Mesenteric fat pad (tissue), 1 donor: ENCODE measurements around the gene PCDHGA12. TPM values are rescaled to one million over a fixed set of nuclear protein-coding genes. Genes with fewer than 3 reads are reported as not detected.

Experiments
- DNase-seq: peaks from one replicate; pipeline ENCODE4 v3.0.0-alpha.2; 2020; ENCODE audit warnings: low spot score
- total RNA-seq: library from RNA; stranded (reverse); fragmentation: NEBNext Ultra II Directional; extraction: Animal tissue kit (Norgen Biotek cat#: 25700); gene quantifications from one replicate; pipeline ENCODE4 v1.2.1, GENCODE V29; 2021
- donor health status: DM: yes; HTN: yes; CAD: no.

The PCDHGA12 gene
- total RNA-seq, 1 donor from 2014 or later: 4.6 TPM

DNA sequence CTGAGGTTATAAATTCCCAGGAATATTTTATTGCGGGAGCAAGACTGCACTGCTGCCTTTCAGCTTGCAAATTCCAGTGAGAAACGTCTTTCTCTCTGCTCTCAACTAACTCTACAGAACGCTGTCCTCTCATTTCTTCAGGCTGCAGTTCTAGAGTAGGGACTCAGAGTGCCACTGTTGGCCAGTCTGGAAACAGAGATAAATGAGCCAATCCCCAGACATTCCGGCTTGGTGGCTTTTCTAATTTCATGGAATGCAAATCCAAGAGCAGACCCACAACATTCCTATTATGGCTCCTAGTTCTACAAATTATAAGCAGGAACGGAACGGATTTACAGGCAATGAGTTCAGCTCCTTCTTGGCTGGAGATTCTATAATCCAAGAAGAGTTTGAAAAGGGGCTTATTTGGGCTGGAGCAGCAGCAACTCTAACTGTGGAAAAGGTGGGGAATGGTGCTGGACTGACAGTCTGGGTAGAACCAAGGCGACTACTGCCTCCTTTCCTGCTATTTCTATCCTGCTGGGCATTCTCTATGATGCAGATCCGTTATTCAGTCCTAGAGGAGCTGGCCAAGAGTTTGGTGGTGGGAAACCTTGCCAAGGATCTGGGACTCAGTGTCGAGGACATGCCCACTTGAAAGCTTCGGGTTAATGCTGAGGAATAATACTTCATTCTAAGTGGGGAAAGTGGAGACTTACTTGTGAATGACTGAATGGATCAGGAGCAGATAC is 9.3 kb downstream of the PCDHGA12 start:
- no peak for DNase-seq

DNA sequence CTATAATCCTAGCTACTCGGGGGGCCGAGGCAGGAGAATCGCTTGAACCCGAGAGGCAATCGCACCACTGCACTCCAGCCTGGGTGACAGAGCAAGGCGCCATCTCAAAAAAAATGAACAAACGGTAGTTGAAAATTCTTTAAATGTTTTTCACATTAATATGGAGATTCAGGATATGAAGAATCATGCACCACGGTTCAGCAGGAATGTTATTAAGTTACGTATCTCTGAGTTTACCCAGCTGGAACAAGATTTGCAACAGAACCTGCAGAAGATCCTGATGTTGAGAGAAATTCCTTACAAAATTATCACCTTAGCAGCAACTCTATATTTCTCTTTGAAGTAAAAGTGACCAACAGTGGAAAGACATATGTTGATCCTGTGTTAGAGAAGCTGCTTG is 10.0 kb downstream of the PCDHGA12 start:
- no peak for DNase-seq

DNA sequence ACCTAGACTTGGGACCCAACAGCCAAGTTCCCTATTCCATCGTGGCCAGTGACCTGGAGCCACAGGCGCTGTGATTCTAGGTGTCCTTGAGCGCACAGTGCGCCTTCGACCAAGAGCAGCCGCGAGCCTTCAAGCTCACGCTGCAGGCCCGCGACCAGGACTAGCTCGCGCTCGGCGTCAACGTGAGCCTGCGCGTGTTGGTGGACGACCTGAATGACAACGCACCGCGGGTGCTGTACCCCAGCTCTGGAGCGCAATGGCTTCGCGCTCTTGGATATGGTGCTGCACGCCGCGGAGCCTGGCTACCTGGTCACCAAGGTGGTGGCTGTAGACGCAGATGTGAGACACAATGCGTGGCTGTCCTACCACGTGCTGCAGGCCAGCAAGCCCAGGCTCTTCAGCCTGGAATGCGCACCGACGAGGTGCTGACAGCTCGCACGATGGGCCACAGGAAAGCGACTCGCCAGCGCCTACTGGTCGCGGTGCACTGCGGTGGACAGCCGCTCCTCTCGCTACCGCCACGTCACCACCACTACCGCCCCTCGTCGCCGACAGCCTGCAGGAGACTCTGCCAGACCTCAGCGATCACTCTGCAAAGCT is 11.4 kb downstream of the PCDHGA12 start:
- no peak for DNase-seq

DNA sequence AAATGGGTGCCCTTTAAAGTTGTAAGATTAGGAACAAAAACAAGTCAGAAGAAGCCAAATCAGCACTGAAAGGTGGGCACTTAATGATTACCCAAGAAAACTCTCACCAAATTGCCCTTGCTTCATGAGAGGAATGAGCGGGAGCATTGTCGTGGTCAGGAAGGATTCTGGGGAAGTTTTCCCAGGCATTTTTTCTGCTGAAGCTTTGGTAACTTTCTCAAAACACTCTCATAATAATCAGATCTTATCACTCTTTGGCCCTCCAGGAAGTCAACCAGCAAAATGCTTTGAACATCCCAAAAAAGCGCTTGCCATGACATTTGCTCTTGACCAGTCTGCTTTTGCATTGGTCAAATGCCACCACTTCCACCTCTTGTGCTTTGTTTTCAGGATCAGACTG is 35.0 kb downstream of the PCDHGA12 start:
- no peak for DNase-seq

DNA sequence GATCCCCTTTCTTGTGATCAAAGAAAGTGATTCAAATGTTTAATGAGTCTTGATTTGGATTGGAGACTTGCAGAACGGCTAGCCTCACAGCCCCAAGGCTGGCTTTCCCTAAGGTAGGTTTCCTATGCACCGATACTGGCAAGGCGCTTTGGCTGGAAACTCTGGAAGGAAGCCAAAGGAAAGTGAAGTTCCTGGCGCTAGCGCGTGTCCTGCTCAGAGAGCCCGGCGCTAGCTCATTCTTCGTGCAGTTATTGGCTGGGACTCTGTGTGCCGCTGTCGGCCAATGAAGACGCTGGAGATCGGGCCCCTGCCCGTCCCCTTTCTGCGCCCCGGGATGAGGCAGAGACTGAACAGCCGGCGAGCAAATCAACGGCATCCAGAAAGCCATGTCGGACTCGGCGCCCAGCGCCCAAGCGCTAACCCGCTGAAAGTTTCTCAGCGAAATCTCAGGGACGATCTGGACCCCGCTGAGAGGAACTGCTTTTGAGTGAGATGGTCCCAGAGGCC is 45.4 kb downstream of the PCDHGA12 start, which contains the start of gene PCDHGC3:
PCDHGC3 (plus strand) TSS at position 342 of the 507 bp plus-strand sequence; CDS start at position 493, 151 bp downstream.
- peak; percentile 94 for DNase-seq

DNA sequence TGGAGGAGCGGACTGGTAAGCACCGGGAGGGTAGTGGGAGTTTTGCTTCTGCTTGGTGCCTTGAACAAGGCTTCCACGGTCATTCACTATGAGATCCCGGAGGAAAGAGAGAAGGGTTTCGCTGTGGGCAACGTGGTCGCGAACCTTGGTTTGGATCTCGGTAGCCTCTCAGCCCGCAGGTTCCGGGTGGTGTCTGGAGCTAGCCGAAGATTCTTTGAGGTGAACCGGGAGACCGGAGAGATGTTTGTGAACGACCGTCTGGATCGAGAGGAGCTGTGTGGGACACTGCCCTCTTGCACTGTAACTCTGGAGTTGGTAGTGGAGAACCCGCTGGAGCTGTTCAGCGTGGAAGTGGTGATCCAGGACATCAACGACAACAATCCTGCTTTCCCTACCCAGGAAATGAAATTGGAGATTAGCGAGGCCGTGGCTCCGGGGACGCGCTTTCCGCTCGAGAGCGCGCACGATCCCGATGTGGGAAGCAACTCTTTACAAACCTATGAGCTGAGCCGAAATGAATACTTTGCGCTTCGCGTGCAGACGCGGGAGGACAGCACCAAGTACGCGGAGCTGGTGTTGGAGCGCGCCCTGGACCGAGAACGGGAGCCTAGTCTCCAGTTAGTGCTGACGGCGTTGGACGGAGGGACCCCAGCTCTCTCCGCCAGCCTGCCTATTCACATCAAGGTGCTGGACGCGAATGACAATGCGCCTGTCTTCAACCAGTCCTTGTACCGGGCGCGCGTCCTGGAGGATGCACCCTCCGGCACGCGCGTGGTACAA is 46.0 kb downstream of the PCDHGA12 start:
- no peak for DNase-seq

DNA sequence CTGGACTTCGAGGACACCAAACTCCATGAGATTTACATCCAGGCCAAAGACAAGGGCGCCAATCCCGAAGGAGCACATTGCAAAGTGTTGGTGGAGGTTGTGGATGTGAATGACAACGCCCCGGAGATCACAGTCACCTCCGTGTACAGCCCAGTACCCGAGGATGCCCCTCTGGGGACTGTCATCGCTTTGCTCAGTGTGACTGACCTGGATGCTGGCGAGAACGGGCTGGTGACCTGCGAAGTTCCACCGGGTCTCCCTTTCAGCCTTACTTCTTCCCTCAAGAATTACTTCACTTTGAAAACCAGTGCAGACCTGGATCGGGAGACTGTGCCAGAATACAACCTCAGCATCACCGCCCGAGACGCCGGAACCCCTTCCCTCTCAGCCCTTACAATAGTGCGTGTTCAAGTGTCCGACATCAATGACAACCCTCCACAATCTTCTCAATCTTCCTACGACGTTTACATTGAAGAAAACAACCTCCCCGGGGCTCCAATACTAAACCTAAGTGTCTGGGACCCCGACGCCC is 46.8 kb downstream of the PCDHGA12 start:
- no peak for DNase-seq

DNA sequence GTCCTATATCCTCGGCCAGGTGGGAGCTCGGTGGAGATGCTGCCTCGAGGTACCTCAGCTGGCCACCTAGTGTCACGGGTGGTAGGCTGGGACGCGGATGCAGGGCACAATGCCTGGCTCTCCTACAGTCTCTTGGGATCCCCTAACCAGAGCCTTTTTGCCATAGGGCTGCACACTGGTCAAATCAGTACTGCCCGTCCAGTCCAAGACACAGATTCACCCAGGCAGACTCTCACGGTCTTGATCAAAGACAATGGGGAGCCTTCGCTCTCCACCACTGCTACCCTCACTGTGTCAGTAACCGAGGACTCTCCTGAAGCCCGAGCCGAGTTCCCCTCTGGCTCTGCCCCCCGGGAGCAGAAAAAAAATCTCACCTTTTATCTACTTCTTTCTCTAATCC is 47.5 kb downstream of the PCDHGA12 start:
- DNase-seq: no peak

DNA sequence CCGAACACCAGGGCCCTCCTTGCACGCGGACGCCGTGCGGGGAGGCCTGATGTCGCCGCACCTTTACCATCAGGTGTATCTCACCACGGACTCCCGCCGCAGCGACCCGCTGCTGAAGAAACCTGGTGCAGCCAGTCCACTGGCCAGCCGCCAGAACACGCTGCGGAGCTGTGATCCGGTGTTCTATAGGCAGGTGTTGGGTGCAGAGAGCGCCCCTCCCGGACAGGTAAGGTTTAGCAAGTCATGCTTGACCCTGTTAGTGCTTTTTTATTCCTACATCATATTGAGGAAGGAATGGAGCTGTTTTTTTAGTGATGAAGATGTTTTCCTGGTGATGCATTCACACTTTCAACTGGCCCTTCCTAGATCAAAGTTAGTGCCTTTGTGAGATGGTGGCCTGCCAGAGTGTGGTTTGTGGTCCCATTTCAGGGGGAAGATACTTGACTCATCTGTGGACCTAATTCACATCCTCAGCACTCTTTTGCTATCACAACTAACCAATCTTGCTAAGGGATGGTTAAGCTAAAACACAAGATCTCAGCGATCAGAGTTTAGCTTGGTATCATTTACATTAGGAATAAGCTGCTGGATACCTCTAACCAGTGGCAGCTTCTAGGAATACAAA is 48.1 kb downstream of the PCDHGA12 start:
- DNase-seq: no peak

DNA sequence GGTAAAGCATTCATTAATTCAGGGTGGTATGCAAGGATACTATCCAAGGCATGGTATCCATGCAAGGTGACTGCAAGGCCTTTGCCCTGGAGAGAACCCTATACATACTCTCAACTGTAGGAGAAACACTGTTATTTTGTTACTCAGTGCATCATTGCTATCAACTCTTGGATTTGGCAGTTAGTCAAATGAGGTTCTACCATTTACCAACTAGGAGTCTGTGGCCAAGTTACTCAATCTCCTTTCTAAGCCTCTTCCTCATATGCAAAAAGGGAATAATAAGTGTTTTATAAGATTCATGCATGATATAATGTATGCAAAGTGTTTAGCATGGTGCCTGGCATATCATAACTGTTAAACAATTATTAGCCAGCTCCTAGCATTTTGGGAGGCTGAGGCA is 49.5 kb downstream of the PCDHGA12 start:
- DNase-seq: no peak

Other genes starting within 250 kb of the PCDHGA12 start
- 1.6 TPM for gene PCDHB16, start 248.1 kb upstream of the PCDHGA12 start, total RNA-seq
- 1.0 TPM for gene PCDHB9, start 243.3 kb upstream of the PCDHGA12 start, total RNA-seq
- gene PCDHB10, start 238.2 kb upstream of the PCDHGA12 start, total RNA-seq: 1.4 TPM
- gene PCDHB11, start 230.9 kb upstream of the PCDHGA12 start, total RNA-seq: 2.0 TPM
- gene PCDHB12, start 221.8 kb upstream of the PCDHGA12 start, total RNA-seq: 3.3 TPM
- 2.8 TPM for gene PCDHB13, start 216.6 kb upstream of the PCDHGA12 start, total RNA-seq
- gene PCDHB14, start 207.2 kb upstream of the PCDHGA12 start, total RNA-seq: 1.9 TPM
- gene PCDHB15, start 185.1 kb upstream of the PCDHGA12 start, total RNA-seq: 3.4 TPM
- gene SLC25A2, start 126.5 kb upstream of the PCDHGA12 start, total RNA-seq: 0.61 TPM
- 53.9 TPM for gene TAF7, start 109.7 kb upstream of the PCDHGA12 start, total RNA-seq
- 0.48 TPM for gene PCDHGA1, start 100.0 kb upstream of the PCDHGA12 start, total RNA-seq
- gene PCDHGA2, start 91.7 kb upstream of the PCDHGA12 start, total RNA-seq: 3.7 TPM
- 2.2 TPM for gene PCDHGA3, start 86.7 kb upstream of the PCDHGA12 start, total RNA-seq
- 1.3 TPM for gene PCDHGB1, start 80.4 kb upstream of the PCDHGA12 start, total RNA-seq
- gene PCDHGA4, start 75.5 kb upstream of the PCDHGA12 start, total RNA-seq: 4.7 TPM
- gene PCDHGB2, start 70.5 kb upstream of the PCDHGA12 start, total RNA-seq: 3.1 TPM
- 2.7 TPM for gene PCDHGA5, start 66.3 kb upstream of the PCDHGA12 start, total RNA-seq
- gene PCDHGB3, start 60.3 kb upstream of the PCDHGA12 start, total RNA-seq: 2.7 TPM
- 3.1 TPM for gene PCDHGA6, start 56.6 kb upstream of the PCDHGA12 start, total RNA-seq
- 1.9 TPM for gene PCDHGA7, start 47.8 kb upstream of the PCDHGA12 start, total RNA-seq
- 3.2 TPM for gene PCDHGB4, start 42.8 kb upstream of the PCDHGA12 start, total RNA-seq
- 0.87 TPM for gene PCDHGA8, start 37.9 kb upstream of the PCDHGA12 start, total RNA-seq
- gene PCDHGB5, start 32.6 kb upstream of the PCDHGA12 start, total RNA-seq: 5.9 TPM
- 3.9 TPM for gene PCDHGA9, start 27.7 kb upstream of the PCDHGA12 start, total RNA-seq
- gene PCDHGB6, start 22.5 kb upstream of the PCDHGA12 start, total RNA-seq: 5.3 TPM
- gene PCDHGA10, start 17.5 kb upstream of the PCDHGA12 start, total RNA-seq: 4.2 TPM
- gene PCDHGB7, start 12.8 kb upstream of the PCDHGA12 start, total RNA-seq: 8.1 TPM
- 3.1 TPM for gene PCDHGA11, start 9.5 kb upstream of the PCDHGA12 start, total RNA-seq
- 46.8 TPM for gene PCDHGC3, start 45.5 kb downstream of the PCDHGA12 start, total RNA-seq
- 1.7 TPM for gene PCDHGC4, start 54.5 kb downstream of the PCDHGA12 start, total RNA-seq
- 1.1 TPM for gene PCDHGC5, start 58.6 kb downstream of the PCDHGA12 start, total RNA-seq
- gene DIAPH1, start 188.5 kb downstream of the PCDHGA12 start, total RNA-seq: 49.5 TPM
- 39.3 TPM for gene HDAC3, start 206.3 kb downstream of the PCDHGA12 start, total RNA-seq
- 1.5 TPM for gene RELL2, start 206.5 kb downstream of the PCDHGA12 start, total RNA-seq
- gene FCHSD1, start 220.9 kb downstream of the PCDHGA12 start, total RNA-seq: 11.5 TPM